GM12872 (cell line): ENCODE data around the gene ARHGEF6.

Experiments used
- TF ChIP-seq, protein P1 (sequence below): IDR thresholded peaks from 3 replicates; pipeline ENCODE4 v1.5.1; 2011; ENCODE audit warnings: low read depth, mild to moderate bottlenecking, low read length, moderate library complexity; ENCODE audit not compliant: insufficient read depth

The ARHGEF6 gene

DNA sequence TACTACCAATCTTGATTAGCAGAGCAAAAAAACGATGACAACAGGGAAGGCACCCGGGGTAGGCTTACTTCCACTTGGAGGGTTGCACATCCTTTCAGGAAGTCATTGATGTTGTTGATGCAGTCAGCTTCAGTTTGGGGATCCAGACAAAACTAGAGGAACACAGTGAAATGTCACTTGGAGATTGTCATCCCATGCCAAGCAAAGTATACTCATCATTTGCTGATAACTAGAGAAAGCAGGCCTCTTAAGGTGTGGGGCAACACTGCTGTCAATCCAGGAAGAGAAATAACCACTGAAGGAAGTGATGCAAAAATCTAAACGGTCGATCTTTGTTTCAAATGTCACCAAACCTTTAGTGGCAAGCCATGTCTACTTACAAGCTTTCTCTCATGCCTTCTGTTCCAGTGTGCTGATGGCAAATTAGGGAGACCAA, 1.4 kb downstream of the ARHGEF6 start:
- TF ChIP-seq, protein P1, sequence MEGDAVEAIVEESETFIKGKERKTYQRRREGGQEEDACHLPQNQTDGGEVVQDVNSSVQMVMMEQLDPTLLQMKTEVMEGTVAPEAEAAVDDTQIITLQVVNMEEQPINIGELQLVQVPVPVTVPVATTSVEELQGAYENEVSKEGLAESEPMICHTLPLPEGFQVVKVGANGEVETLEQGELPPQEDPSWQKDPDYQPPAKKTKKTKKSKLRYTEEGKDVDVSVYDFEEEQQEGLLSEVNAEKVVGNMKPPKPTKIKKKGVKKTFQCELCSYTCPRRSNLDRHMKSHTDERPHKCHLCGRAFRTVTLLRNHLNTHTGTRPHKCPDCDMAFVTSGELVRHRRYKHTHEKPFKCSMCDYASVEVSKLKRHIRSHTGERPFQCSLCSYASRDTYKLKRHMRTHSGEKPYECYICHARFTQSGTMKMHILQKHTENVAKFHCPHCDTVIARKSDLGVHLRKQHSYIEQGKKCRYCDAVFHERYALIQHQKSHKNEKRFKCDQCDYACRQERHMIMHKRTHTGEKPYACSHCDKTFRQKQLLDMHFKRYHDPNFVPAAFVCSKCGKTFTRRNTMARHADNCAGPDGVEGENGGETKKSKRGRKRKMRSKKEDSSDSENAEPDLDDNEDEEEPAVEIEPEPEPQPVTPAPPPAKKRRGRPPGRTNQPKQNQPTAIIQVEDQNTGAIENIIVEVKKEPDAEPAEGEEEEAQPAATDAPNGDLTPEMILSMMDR = no peak

DNA sequence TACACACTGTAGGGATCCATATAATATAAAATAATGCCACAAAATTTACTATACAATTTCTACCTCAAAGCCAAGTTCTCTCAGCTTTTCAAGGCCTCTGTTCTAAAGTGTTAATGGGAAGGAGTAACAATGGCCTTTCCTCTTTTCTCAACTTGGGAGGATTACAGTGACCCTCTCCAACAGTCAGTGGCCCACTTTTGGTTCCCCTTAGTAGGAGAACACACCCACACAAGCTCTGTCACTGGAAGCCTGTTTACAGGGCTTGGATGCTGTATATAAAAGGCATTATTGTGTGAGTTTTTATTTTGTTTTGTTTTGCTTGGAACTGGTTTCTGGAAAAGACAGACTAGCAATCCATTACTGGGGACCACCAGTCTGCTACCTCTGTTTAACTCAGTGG, 1.8 kb downstream of the ARHGEF6 start:
- TF ChIP-seq, protein P1 = no peak

DNA sequence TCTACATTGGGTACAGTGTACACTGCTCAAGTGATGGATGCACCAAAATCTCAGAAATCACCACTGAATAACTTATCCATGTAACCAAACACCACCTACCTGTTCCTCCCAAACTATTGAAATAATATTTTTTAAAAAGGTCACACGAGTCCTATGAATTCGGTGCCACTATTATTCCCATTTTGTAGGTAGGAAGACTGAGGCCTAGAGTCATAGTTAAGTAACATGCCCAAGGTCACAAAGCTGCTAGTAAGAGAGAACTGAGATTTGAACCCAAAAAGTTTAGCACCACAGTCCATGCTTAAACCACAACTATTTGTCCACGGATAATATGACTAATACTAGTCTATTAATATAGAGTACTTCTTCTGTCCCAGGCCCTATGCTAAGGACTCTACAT, 2.7 kb downstream of the ARHGEF6 start:
- TF ChIP-seq, protein P1 = no peak

DNA sequence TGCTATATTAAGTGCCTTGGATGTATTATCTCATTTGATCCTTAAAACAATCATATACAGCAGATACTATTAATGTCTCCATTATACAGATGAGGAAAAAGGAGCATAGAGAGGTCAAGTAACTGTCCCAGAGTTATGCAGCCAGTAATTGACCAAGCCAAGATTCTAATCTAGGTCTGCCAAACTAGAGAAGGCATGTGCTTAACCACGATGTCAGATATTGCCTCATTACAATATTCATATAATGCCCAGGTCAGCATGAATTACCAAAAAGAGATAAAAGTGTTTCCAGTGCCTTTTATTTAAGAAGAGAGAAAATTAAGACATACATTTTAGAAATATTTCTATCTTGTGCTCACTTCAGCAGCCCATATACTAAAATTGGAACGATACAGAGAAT, 7.1 kb downstream of the ARHGEF6 start:
- TF ChIP-seq, protein P1 = no peak

DNA sequence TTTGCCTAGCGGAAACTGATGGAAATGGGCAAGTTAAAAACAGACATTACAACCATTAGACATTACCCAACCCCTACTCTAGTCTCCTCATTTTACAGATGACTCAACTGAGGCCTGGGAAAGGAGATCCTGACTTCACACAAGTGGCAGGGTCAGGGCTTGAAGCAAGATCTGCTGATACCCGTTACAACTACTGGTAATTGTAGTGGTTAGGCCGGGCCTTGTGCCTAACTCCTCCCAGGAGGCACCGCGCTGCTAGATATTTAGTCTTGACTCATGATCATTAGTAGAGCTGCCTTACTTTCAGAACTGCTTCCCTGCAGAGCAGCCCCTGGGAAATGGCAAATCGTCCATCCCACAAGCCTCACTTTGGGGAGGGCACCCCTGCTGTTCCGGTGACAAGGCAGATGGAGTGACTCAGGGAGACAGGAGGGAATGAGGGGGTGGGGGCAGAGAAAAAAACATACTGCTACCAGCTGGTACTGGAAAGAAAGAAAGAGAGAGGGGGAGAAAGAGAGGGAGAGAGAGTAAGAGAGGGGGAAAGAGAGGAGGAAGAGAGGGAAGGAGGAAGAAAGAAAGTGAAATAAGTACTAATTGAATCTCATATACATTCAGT, 12.2 kb downstream of the ARHGEF6 start:
- TF ChIP-seq, protein P1 = no peak; the same call in 2 of the 3 replicates

DNA sequence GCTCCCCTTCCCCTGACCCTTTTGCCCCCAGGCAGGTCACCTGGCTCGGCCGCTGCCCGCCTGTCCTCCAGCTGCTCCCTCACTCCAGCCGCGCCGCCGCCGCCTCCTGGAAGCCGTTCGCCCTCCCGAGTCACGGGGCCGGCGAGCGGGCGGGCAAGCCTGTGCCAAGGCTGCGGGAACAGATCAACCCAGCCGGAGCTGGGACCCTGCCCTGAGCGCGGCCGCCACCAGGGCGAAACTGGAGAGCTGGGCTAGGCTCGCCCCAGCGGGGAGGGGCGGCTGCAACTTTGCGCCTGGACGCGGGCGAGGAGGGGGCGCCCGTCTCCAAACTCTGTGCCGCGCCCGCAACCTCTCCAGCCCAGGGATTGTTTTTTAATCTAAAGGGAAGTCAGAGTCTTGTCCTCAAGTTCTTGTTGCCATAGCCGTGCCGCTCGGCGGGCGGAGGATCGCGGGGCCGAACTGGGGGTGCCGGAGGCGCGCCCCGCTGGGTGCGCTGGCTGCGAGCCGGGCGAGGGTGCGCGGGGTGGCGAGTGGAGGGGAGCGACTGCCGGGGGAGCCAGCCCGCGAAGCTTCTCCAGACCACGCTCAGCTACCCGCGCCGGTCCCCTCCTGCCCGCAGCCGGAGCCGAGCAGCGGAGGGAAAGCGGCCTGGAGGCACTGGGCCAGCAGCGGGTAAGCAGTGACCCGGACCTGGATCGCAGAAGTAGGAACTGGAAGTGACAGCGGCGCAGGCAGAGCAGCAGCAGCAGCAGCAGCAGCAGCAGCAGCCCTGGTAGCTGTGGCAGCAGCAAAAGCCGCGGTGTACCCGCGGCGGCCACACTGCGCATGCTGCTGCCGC, 13.4 kb downstream of the ARHGEF6 start:
- TF ChIP-seq, protein P1 = 0 out of 3 replicates have a peak, but pooled peaks have one; percentile 17

DNA sequence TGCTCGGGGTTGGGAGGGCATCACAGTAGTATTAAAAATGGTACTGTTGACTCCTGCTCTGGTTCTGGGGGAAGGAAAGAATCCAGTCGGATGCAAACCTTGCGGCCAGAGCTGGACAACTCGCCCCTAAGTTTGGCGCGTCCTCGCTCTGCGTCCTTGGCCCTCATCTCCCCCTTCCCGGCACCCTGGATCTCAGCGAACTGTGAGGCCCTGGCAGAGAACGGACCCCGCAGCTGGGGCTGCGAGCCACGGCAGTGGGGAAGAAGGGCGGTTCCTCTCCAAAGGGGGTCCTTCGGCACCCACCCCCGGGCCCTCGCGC, 14.0 kb downstream of the ARHGEF6 start:
- TF ChIP-seq, protein P1 = no peak
